ENCODE data around the gene IDE.

GRCh38 chr10:92573798-92574547, at the start of gene IDE:
- TF ChIP-seq CTCF (IDR thresholded peaks at IDR 0.05) = peak; percentile 78 to 90 (median 82)
- peak; percentile 67 to 82 (median 71) for TF ChIP-seq POLR2AphosphoS5 (IDR thresholded peaks at IDR 0.05)

Measured in transverse colon (tissue), 4 donors.